ENCODE results near the gene VEGFB. TPM values are rescaled to one million over a fixed set of nuclear protein-coding genes. Genes with fewer than 3 reads are reported as not detected.
A peak's percentile ranks its signal among the peaks of the same experiment; 100 is the strongest.
"Not testable (repeated sequence)": the region's sequence is repeated elsewhere in the genome, so short reads cannot be mapped to it uniquely, and the experiment has no call there.

VEGFB gene
- polyA plus RNA-seq, 3 donors = 83.8 to 99.3 (median 95.3) TPM

DNA sequence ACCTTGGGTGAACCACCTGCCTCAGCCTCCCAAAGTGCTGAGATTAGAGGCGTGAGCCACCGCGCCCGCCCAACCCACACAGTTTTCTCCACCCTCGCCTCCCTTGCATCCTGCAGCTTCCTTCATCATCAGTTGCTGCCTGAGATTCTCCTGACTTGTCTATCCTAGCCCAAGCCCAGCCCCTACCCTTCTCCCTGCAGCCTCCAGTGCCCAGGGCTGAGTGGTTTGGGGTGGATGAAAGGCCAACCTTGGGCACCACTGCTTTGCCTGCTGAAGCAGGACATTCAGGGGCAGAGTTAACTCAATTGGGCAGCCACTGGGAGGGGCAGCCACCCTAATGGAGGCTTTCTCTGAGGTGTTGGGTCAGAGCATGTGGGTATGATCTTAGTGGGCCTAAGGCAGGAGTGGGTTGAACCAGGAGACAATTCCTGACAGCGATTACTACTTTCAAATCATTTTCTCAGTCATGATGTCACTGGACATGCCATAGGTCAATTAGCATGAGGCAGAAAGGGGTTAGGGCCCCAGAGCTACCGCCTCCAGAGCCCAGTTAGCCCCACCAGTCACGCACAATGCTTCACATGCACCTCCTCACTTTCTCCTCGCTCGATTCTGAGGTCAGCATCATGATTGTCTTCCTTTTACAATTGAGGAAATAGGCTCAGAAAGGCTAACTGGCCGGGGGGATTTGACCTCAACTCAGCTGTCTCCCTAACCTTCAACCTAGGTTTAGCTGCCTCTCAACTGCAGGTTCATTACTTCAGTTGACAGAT lies 5.5 kb downstream of the VEGFB start:
- DNase-seq (ENCODE audit: extremely low read depth in 1 of 11, low read depth in 9 of 11, low spot score in 4 of 11) = no peak

DNA sequence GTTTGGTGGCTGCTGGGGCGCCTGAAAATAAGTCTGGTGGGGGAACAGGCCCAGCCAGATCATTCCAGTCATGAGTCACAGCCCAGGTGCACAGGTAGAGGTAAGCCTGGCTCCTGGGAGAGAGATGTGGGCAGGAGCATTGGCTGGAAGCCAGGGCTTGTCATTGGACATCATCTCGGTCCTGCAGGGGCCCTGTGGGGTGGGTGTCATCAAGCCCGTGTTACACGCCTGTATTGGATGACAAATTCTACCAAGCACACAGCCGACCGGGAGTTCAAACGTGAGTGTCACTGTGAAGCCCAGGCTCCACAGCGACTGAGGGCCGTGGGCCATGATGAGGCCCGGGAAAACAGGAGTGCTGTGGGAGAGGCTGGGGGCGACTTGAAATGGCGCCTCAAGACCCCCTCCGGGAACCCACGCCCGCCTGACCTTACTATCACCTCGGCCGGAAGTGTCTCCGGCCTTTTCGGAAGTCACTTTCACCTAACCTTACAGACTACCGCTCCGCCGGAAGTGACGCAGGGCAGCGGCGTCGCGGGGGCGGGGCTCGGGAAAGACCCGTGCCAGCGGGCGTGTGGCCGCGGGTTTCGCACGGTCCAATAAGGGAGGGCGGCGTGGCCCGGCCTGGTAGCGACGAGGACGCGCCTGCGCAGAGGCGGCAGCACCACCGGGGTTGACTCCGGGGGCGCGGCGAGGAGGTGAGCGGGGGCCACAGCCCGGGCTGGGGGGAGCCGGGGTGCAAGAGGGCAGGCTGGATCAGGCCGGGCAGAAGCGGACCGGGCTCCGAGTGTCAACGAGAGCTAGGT lies 6.3 kb downstream of the VEGFB start, which contains the start of gene FKBP2:
Gene FKBP2 (plus strand): TSS at position 661 of the 806 bp plus-strand sequence. CDS start 1,293 bp downstream, outside the sequence.
- peak; percentile 88 to 97 (median 95) for DNase-seq (ENCODE audit: extremely low read depth in 1 of 11, low read depth in 9 of 11, low spot score in 4 of 11)

DNA sequence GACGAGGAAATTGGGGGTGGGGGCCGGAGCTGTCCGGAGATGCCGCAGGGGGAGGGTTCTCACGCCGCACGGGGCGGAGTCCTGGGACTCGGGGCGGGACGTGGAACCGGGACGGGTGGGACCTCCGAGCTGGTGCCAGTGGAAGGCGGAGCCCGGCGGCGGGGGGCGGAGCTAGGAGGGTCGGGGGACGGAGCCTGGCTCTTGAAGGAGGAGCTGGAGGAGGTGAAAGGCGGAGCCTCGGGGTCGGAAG lies 6.8 kb downstream of the VEGFB start:
- DNase-seq (ENCODE audit: extremely low read depth in 1 of 11, low read depth in 9 of 11, low spot score in 4 of 11) = peak in 8 of 11 donors; percentile 93 to 100 (median 98)

DNA sequence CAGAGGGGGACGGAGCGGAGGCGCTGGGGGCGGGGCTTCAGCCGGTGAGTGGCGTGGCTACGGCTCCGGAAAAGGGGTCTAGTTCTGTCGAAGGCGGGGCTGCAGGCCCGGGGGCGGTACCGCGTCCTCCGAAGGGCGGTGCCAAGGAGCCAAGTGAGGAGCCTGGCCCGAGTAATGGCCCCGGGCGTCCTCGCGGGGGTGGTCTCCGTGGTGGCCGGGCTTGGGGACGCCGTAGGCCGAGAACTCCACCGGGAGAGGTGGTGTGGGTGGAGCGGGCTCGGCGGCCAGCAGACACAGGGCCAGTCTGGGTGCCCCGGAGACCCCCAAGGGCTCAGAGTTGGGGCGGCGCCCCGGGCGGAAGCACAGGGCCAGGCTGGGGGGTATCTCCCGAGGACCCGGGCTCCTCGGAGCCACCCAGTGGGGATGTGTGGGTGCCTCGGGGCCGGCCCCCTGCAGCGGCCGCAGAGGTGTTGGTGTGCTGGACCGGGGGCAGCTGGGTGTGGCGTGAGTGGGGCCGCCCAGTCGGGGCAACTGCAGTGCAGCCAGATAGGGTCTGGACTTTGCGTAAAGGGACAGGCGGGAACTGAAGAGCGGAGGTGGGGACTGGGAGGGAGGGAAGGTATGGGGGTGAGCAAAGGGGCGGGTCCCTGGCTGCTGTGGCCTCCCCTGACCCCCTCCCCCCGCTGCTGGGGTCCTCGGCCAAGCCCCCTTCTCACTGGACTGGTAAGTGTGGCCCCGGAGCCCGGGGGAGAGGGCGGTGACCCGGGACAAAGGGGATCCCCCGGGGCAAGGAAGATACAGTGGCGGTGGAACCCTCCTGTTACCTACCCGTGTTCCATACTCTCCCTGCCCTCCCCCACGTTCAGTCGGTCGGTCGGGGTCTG lies 7.3 kb downstream of the VEGFB start:
- DNase-seq (ENCODE audit: extremely low read depth in 1 of 11, low read depth in 9 of 11, low spot score in 4 of 11) = peak in 3 of 11 donors; percentile 97 to 99 (median 97)

DNA sequence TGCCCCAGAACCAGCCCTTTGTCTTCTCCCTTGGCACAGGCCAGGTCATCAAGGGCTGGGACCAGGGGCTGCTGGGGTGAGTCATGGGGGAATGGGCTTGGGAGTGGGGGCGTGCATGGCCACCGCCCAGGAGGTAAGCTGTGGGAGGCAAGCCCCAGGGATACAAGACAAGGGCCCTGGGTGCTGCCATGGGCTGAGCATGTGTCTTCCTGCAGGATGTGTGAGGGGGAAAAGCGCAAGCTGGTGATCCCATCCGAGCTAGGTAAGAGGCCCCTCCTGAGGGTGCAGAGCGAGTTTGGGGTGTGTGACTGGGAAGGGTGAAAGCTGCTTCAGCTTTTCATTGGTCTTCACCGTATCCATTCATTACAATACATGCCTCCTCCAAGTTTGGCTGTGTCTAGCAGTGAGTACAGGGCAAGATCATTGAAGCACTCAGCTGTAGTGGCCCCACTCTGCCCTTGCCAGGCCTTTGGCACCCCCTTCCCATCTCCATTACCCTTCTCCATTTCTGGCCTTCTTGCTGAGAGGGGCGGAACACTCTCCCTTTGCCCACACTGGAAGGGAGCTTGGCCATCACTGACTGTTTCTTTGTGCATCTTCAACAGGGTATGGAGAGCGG lies 9.0 kb downstream of the VEGFB start:
- DNase-seq (ENCODE audit: extremely low read depth in 1 of 11, low read depth in 9 of 11, low spot score in 4 of 11) = no peak

DNA sequence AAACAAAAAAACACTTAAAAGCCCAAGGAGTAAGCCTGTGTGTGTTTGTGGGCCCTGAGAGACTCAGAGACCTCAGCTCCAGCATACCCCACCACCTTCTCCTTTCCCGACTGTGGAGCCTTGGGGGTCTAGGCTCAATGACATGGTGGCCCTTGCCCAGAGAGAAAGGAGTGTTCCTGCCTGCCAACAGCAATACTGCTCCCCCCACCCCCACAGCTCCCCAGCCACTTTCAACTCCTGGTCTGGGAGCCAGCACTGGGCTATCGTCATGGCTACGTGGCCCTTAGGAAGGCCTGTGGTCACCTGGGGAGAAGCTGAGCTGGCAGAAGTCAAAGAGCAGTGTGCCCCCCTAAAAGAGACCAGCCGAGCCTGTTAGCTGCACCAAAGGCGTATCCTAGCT lies 9.7 kb downstream of the VEGFB start:
- no peak for DNase-seq (ENCODE audit: extremely low read depth in 1 of 11, low read depth in 9 of 11, low spot score in 4 of 11)

DNA sequence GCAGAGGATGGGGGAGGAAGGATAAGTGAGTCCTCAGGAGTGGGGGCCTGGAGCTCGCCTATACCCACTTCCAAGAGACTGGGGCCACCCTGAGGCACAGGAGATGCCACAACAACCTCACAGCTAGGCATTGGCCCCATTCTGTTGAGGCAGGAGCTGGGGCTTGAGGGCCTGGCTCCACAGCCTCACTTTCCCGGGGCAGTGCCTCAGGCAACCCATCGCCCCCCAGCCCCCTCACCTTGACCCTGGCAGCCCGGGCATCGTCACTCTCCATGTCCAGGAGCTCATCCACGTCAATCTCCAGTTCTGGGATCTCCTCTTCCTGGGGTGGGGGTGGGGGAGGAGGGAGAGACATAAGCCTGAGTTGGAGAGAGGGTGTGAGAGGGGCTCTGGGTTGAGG lies 10.6 kb downstream of the VEGFB start:
- DNase-seq (ENCODE audit: extremely low read depth in 1 of 11, low read depth in 9 of 11, low spot score in 4 of 11) = no peak

DNA sequence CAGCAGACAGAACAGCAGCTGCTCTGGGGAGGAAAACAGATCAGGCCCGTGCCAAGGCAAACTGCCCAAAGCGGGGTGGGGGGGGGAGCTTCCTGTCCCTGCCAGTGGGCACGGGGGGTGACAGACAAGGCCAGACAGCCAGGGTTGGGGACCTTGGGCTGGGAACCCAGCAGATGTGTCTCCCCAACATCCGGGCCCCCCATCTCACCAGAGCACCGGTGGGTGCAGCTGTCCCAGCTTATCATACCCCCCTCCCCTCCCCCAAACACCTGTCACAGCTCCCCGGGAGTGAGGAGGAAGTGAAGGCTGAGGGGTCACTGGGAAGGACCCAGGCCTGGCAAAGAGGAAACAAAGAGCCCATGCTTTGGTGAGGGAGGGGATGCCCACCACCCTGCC lies 11.0 kb downstream of the VEGFB start:
- no peak for DNase-seq (ENCODE audit: extremely low read depth in 1 of 11, low read depth in 9 of 11, low spot score in 4 of 11)

DNA sequence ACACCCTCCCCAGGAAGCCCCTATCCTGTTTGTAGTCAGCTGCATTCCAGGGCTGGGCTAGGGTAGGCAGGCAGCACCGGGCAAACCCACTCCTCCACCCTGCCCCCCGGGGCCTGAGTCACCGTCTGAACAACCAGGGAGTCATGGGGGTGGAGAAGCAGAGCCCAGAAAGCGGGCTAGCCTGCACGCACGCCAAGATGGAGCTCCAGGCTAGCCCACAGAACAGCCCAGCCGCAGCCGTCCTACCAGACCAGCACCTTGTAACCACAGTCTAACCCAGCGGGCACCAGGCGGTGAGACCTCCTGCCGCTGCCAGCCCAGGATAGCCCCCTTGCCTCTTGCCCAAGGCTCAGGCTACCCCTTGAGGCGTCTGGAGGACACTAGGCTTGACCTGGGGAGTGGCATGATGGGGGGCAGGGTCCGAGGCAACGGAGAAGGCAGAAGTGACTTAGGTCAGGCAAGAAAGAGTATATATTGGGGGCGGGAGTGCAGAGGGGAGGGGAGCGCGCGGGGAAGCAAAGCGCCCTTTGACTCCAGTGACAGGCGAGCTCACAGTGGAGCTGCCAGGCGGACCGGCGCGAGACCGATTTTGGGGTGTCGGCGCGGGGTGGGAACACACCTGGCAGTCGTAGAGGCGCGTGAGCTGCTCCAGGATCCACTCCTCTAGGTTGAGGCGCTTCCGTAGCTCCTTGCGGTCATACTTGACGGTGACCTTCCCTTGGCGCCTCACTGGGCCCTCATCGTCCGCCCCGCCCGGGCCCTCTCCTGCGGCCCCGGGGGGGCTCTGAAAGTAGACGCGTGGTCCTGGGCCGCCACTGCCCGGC lies 11.6 kb downstream of the VEGFB start:
- DNase-seq (ENCODE audit: extremely low read depth in 1 of 11, low read depth in 9 of 11, low spot score in 4 of 11) = no peak

DNA sequence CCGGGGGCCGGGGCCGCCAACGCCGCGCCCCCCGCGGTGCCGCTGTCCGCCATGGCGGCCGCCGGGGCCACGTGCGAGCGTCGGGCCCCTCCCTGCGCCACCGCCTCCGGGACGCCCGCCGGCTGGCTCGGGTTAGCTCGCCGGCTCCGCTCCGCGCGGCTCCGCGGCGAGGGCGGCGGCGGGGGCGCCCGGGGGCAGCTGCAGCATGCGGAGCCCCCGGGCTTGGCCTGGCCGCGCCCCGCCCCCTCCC lies 12.2 kb downstream of the VEGFB start:
- not testable (repeated sequence) for DNase-seq (ENCODE audit: extremely low read depth in 1 of 11, low read depth in 9 of 11, low spot score in 4 of 11)

DNA sequence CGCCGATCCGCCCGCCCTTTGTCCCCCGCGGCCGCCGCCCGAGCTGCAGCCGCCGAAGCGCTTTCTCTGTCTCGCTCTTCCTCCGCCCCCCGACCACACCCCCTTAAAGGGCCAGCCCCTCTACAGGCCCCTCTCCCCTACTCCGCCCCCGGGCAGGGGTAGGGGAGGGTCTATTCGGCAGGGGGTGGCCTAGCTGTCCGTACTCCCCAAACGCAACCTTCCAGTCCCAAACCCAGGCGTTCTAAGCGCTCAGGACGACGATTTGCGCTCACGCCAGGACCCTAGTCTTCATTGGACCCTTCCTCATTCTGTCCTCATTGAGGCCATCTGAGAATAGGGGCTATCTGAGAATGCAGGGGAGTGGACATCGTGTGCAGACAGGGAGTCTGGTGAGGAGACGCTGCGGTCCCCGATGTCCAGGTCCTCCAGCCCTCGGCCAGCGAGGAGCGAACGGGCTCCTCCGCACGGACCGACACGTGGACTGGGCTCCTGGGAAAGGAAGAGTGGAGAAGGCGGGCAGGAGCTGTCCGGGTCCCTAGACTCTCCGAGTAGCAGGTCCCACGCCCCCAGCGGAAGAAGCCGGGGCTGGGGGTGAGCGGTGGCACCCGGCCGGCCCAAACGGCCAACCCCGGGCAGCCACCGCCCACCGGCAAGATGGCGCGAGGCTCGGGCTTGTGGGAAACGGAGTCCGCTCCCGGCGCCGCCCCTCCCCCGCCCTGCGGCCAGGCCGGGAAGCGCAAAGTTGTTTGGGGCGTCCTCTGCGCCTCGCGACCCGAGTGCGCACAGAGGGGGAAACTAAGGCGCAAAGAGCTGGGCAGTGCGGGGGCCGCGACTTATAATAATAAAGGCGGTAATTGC lies 12.7 kb downstream of the VEGFB start, which contains the start of gene PPP1R14B:
Gene PPP1R14B (minus strand): TSS at position 73 of the 858 bp plus-strand sequence. CDS start 270 bp downstream, outside the sequence.
- DNase-seq (ENCODE audit: extremely low read depth in 1 of 11, low read depth in 9 of 11, low spot score in 4 of 11) = peak in 3 of 11 donors; percentile 74 to 80 (median 79)

DNA sequence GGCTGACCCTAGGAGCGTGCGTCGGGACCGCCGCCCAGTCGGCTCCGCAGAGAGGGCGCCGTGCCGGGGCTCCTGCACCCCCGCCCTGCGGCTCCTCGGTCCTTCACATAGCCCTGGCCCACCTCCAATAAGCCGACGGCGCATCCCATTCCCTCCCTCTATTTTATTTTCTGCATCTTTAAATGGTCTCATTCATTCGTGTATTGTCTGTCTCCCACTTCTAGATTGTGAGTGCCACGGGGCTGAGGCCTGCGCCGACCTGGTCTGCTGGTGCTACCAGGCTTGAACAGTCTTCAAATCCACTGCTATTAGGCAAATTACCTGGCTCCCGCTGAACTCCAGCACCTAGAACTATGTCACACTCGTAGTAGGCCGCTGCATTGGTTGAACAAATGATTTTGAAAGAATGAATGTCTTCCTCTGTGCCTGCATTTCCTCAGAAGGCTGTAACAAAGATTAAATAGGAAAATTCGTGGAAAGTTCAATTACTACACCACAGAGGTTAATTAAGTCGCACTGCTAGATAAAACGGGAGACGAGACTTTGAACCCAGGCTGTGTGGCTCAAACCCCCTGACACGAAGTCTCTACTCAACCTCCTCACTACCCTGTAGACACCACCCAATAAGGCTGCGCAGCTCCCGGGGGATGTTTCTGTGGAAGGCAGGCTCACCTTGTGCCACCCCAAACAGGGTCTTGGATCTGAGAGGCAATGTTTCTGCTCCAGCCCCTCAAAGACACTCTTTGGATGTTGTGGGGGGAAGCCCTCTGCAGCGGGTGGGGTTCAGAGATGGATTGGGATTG lies 13.5 kb downstream of the VEGFB start:
- DNase-seq (ENCODE audit: extremely low read depth in 1 of 11, low read depth in 9 of 11, low spot score in 4 of 11) = no peak

DNA sequence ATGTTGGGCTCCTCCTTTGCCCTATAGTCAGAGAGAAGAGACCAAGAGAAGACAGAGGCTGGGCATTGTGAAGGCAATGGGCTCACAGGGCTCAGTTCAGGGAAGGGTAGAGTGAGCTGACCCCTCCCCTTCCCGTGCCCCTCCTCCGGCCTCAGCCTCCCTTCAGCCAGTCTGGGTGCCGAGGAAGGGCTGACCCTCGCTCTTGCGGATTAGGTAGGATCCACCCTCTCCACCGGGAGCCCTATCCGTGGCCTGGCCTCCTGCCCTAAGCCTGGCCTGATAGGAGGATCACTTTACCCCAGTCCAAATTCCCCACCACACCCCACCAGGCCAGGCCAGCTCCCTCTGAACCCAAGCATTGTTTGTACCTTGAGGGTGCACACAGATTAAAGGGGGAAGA lies 14.2 kb downstream of the VEGFB start:
- no peak for DNase-seq (ENCODE audit: extremely low read depth in 1 of 11, low read depth in 9 of 11, low spot score in 4 of 11)

DNA sequence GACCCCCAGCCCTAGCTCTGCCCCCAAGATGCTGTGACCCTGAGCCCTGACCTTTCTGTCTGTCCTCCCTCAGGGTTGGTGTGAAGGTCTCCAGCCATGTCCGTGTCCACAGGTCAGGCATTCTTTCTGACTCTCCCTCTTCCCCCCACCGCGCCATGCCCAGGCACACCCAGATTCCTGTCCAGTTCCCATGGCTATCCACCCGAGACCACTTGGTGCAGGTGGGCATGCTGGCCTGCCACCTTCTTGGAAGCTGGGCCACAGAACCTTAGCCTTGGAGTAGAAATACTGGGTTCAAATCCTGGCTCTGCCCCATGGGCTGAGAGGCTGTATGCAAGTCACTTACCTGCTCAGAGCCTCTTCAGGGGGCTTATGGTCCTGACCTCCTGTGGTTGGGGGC lies 14.7 kb downstream of the VEGFB start:
- DNase-seq (ENCODE audit: extremely low read depth in 1 of 11, low read depth in 9 of 11, low spot score in 4 of 11) = no peak

DNA sequence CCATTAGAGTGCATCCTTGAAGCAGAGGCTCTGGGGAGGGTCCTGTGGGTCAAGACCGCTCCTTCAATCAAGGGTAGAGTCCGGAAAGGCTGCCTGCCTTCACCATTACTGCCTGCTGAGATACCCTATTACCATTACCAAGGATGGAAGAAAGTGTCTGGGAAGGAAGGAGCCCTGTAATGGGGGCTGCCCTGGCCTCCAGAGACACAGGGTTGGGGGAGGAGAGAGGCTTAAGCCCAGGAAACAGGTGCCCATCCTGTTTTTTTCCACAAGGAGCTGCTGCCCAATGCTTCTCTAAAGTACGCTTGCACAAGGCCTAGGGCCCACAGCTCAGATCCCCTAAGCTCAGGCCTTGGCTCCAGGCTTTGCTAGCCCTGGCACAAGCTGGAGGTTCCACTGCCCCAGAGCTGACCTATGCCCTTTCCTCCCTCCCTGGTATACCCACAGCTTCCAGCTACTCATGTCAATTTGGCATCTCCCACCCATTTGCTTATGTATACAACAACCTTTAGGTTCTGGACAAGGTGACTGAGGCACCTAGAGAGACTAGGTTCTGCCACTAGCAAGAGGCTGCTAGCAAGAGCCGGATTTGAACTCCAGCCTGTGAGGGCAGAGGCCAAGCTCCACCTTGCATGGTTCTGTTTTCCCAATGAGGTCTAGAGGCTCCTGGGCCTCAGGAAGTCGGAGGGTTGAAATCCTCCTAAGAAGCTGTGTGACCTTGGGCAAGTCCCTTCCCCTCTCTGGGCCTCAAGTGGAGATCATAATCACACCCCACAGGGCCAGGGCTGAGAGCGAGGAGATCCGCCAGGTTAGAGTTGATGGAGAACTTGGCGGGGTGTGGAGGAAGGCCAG lies 15.4 kb downstream of the VEGFB start:
- DNase-seq (ENCODE audit: extremely low read depth in 1 of 11, low read depth in 9 of 11, low spot score in 4 of 11) = no peak

Data from renal cortex interstitium (tissue), 11 donors.